ENCODE results near the gene DTNB.

DTNB gene

DNA sequence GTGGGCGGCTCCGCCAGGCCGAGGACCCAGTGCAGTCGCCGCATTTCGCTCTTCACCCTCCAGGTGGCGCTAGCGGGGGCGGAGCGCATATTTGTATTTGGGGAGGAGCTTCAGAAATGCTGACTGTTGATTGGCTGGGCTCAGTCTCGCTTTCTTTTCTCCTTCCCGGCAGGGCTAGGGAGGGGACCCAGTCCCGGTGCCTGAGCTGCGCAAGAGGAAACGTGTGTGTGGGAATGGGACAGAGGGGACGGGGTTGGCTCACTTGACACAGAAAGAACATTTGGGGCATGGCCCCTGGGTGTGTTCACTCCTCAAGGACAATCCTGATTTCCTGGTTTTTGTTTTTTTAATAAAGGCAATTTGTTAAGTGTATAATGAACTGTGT, 311.3 kb downstream of the DTNB start (continued):
- TF ChIP-seq MEIS1 (CRISPR knock-in tag; IDR thresholded peaks at IDR 0.05; ENCODE audit: borderline replicate concordance): no peak
- TF ChIP-seq ZBTB17 (tag by site-specific recombination; IDR thresholded peaks at IDR 0.05): 0 out of 2 replicates have a peak, but pooled peaks have one; percentile 44
- 0 out of 2 replicates have a peak, but pooled peaks have one; percentile 31 for TF ChIP-seq KLF8 (tag by site-specific recombination; IDR thresholded peaks at IDR 0.05)
- TF ChIP-seq SP3 (tag by site-specific recombination; IDR thresholded peaks at IDR 0.05): peak; percentile 79
- 0 out of 2 replicates have a peak, but pooled peaks have one; percentile 47 for TF ChIP-seq KLF9 (tag by site-specific recombination; IDR thresholded peaks at IDR 0.05; ENCODE audit: low read depth)
- no peak for TF ChIP-seq SCRT1 (tag by site-specific recombination; IDR thresholded peaks at IDR 0.05; ENCODE audit: borderline replicate concordance)
- TF ChIP-seq ZFHX2 (tag by site-specific recombination; conservative IDR thresholded peaks at IDR 0.05): peak; percentile 47; the same call in 1 of the 2 replicates
- TF ChIP-seq, protein P1, sequence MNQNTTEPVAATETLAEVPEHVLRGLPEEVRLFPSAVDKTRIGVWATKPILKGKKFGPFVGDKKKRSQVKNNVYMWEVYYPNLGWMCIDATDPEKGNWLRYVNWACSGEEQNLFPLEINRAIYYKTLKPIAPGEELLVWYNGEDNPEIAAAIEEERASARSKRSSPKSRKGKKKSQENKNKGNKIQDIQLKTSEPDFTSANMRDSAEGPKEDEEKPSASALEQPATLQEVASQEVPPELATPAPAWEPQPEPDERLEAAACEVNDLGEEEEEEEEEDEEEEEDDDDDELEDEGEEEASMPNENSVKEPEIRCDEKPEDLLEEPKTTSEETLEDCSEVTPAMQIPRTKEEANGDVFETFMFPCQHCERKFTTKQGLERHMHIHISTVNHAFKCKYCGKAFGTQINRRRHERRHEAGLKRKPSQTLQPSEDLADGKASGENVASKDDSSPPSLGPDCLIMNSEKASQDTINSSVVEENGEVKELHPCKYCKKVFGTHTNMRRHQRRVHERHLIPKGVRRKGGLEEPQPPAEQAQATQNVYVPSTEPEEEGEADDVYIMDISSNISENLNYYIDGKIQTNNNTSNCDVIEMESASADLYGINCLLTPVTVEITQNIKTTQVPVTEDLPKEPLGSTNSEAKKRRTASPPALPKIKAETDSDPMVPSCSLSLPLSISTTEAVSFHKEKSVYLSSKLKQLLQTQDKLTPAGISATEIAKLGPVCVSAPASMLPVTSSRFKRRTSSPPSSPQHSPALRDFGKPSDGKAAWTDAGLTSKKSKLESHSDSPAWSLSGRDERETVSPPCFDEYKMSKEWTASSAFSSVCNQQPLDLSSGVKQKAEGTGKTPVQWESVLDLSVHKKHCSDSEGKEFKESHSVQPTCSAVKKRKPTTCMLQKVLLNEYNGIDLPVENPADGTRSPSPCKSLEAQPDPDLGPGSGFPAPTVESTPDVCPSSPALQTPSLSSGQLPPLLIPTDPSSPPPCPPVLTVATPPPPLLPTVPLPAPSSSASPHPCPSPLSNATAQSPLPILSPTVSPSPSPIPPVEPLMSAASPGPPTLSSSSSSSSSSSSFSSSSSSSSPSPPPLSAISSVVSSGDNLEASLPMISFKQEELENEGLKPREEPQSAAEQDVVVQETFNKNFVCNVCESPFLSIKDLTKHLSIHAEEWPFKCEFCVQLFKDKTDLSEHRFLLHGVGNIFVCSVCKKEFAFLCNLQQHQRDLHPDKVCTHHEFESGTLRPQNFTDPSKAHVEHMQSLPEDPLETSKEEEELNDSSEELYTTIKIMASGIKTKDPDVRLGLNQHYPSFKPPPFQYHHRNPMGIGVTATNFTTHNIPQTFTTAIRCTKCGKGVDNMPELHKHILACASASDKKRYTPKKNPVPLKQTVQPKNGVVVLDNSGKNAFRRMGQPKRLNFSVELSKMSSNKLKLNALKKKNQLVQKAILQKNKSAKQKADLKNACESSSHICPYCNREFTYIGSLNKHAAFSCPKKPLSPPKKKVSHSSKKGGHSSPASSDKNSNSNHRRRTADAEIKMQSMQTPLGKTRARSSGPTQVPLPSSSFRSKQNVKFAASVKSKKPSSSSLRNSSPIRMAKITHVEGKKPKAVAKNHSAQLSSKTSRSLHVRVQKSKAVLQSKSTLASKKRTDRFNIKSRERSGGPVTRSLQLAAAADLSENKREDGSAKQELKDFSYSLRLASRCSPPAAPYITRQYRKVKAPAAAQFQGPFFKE (tag by site-specific recombination; IDR thresholded peaks at IDR 0.05; ENCODE audit: borderline replicate concordance): no peak
- no peak for TF ChIP-seq ZIC2 (tag by site-specific recombination; IDR thresholded peaks at IDR 0.05)
- TF ChIP-seq ZNF48 (tag by site-specific recombination; IDR thresholded peaks at IDR 0.05): no peak
- no peak for TF ChIP-seq ZNF155 (tag by site-specific recombination; IDR thresholded peaks at IDR 0.05)
- 0 out of 2 replicates have a peak, but pooled peaks have one; percentile 21 for TF ChIP-seq ZNF366 (tag by site-specific recombination; conservative IDR thresholded peaks at IDR 0.05)
- TF ChIP-seq, protein P2, sequence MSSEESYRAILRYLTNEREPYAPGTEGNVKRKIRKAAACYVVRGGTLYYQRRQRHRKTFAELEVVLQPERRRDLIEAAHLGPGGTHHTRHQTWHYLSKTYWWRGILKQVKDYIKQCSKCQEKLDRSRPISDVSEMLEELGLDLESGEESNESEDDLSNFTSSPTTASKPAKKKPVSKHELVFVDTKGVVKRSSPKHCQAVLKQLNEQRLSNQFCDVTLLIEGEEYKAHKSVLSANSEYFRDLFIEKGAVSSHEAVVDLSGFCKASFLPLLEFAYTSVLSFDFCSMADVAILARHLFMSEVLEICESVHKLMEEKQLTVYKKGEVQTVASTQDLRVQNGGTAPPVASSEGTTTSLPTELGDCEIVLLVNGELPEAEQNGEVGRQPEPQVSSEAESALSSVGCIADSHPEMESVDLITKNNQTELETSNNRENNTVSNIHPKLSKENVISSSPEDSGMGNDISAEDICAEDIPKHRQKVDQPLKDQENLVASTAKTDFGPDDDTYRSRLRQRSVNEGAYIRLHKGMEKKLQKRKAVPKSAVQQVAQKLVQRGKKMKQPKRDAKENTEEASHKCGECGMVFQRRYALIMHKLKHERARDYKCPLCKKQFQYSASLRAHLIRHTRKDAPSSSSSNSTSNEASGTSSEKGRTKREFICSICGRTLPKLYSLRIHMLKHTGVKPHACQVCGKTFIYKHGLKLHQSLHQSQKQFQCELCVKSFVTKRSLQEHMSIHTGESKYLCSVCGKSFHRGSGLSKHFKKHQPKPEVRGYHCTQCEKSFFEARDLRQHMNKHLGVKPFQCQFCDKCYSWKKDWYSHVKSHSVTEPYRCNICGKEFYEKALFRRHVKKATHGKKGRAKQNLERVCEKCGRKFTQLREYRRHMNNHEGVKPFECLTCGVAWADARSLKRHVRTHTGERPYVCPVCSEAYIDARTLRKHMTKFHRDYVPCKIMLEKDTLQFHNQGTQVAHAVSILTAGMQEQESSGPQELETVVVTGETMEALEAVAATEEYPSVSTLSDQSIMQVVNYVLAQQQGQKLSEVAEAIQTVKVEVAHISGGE (tag by site-specific recombination; conservative IDR thresholded peaks at IDR 0.05; ENCODE audit: low read depth): no peak
- TF ChIP-seq MZF1 (tag by site-specific recombination; IDR thresholded peaks at IDR 0.05; ENCODE audit: borderline replicate concordance): no peak
- TF ChIP-seq ZBTB48 (tag by site-specific recombination; IDR thresholded peaks at IDR 0.05): peak; percentile 63; the same call in 1 of the 2 replicates
- TF ChIP-seq ZNF670 (tag by site-specific recombination; IDR thresholded peaks at IDR 0.05; ENCODE audit: low read depth): no peak
- TF ChIP-seq, protein P3, sequence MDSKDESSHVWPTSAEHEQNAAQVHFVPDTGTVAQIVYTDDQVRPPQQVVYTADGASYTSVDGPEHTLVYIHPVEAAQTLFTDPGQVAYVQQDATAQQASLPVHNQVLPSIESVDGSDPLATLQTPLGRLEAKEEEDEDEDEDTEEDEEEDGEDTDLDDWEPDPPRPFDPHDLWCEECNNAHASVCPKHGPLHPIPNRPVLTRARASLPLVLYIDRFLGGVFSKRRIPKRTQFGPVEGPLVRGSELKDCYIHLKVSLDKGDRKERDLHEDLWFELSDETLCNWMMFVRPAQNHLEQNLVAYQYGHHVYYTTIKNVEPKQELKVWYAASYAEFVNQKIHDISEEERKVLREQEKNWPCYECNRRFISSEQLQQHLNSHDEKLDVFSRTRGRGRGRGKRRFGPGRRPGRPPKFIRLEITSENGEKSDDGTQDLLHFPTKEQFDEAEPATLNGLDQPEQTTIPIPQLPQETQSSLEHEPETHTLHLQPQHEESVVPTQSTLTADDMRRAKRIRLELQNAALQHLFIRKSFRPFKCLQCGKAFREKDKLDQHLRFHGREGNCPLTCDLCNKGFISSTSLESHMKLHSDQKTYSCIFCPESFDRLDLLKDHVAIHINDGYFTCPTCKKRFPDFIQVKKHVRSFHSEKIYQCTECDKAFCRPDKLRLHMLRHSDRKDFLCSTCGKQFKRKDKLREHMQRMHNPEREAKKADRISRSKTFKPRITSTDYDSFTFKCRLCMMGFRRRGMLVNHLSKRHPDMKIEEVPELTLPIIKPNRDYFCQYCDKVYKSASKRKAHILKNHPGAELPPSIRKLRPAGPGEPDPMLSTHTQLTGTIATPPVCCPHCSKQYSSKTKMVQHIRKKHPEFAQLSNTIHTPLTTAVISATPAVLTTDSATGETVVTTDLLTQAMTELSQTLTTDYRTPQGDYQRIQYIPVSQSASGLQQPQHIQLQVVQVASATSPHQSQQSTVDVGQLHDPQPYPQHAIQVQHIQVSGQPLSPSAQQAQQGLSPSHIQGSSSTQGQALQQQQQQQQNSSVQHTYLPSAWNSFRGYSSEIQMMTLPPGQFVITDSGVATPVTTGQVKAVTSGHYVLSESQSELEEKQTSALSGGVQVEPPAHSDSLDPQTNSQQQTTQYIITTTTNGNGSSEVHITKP (tag by site-specific recombination; IDR thresholded peaks at IDR 0.05): 0 out of 2 replicates have a peak, but pooled peaks have one; percentile 28
